Nephron progenitor cell (in vitro differentiated cells): Measurements from ENCODE around the gene RASIP1.
A peak's percentile ranks its signal among the peaks of the same experiment; 100 is the strongest.
"Not testable (repeated sequence)": the region's sequence is repeated elsewhere in the genome, so short reads cannot be mapped to it uniquely, and the experiment has no call there.

Experiments used
- DNase-seq: peaks from one replicate; pipeline ENCODE4 v3.0.0; 2021
- H3K27ac Mint-ChIP-seq: 2 replicates; pipeline ENCODE4 v1.8.0; 2021; ENCODE audit warnings: mild to moderate bottlenecking, moderate library complexity, mixed read lengths
- H3K27me3 Mint-ChIP-seq: 2 replicates; pipeline ENCODE4 v1.8.0; 2021; ENCODE audit warnings: mild to moderate bottlenecking, low read depth, mixed read lengths; ENCODE audit not compliant: poor library complexity
- H3K36me3 Mint-ChIP-seq: 2 replicates; pipeline ENCODE4 v1.8.0; 2021; ENCODE audit warnings: low read depth, mixed read lengths
- H3K4me1 Mint-ChIP-seq: 2 replicates; pipeline ENCODE4 v1.8.0; 2021; ENCODE audit warnings: mixed read lengths
- H3K4me3 Mint-ChIP-seq: 2 replicates; pipeline ENCODE4 v1.8.0; 2021; ENCODE audit warnings: mild to moderate bottlenecking, moderate library complexity, mixed read lengths
- H3K9me3 Mint-ChIP-seq: 2 replicates; pipeline ENCODE4 v1.8.0; 2021; ENCODE audit warnings: mild to moderate bottlenecking, moderate library complexity, mixed read lengths
- CTCF ChIP-seq: fragments of 200-600 bp; sonication (generic); IDR thresholded peaks from 2 replicates; pipeline ENCODE4 v1.5.0; 2021; ENCODE audit warnings: antibody characterized with exemption

Gene RASIP1

DNA sequence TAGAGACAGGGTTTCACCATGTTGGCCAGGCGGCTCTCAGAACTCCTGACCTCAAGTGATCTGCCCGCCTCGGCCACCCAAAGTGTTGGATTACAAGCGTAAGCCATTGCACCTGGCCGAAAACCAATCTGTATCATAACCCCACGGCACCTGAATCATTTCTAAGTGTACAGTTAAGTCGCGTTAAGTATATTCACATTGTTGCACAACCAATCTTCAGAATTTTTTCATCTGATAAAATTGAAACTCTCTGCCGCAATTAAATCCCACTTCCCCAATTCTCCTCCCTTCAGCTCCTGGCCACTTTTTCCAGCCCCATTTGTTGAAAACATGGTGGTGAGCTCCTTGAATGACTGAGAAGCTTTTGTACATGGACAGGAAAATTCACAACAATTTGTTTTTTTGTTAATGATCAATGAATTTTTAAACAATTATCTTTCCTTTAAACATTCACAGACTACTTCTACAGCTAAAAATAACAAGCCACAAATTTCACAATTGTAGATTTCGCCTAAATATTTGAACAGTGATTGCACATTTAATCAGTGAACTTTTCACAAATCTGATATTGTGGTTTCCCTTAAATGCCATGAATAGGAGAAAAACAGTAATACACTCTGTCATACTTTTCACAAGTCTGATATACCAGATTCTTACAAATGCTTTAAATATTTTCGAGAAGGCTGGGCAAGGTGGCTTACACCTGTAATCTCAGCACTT, 28.7 kb upstream of the RASIP1 start:
- H3K27ac Mint-ChIP-seq, result no peak overlapping the region

GRCh38 chr19:48768171-48768753, 27.9 kb upstream of the RASIP1 start:
- H3K9me3 Mint-ChIP-seq, H3K4me3 Mint-ChIP-seq, H3K27ac Mint-ChIP-seq, H3K36me3 Mint-ChIP-seq, DNase-seq: not testable (repeated sequence)
- Mint-ChIP-seq H3K27me3 (peaks cover 24% of the 10 kb centered on the region), H3K4me1 (peaks cover 17% of the 10 kb centered on the region)

More for the DNA sequence above, 28.7 kb upstream of the RASIP1 start:
- H3K36me3 Mint-ChIP-seq, result no peaks in the 10 kb centered on the region
- H3K27me3 Mint-ChIP-seq, result peaks cover 22% of the 10 kb centered on the region
- TF ChIP-seq CTCF, result no peak
- no peak overlapping the region for H3K4me3 Mint-ChIP-seq
- DNase-seq, result no peak
- H3K9me3 Mint-ChIP-seq, result no peaks in the 10 kb centered on the region
- peaks cover 18% of the 10 kb centered on the region for H3K4me1 Mint-ChIP-seq

DNA sequence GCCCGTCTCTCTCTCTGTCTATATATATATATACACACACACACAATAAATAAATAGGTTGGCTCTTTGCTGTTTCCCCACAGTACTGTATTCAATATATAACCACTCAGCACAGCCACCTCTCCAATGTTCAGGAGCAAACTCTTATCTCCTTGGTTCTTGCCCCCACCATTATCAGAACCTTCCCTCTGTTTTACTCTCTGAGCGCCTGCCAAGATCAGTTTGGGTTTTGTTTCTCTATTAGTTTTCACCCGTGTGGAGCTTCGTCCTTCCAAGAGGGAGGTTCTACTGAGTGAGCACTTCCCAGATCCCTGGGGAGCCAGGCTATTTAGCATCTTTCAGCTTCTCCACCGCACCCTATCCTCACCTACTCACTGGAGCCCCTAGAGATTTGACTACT, 25.4 kb upstream of the RASIP1 start:
- peaks cover 46% of the 10 kb centered on the region for H3K27me3 Mint-ChIP-seq
- DNase-seq, H3K4me3 Mint-ChIP-seq, H3K36me3 Mint-ChIP-seq, H3K9me3 Mint-ChIP-seq: not testable (repeated sequence)
- H3K27ac Mint-ChIP-seq, result peak overlapping the region; percentile 21
- H3K4me1 Mint-ChIP-seq, result peaks cover 11% of the 10 kb centered on the region

- H3K4me1 Mint-ChIP-seq, result no peaks in the 10 kb centered on the region
- no peak for DNase-seq
- no peaks in the 10 kb centered on the region for H3K9me3 Mint-ChIP-seq
- H3K27me3 Mint-ChIP-seq, result peaks cover 38% of the 10 kb centered on the region
- no peak overlapping the region for H3K27ac Mint-ChIP-seq
- TF ChIP-seq CTCF, result no peak
- no peaks in the 10 kb centered on the region for H3K36me3 Mint-ChIP-seq
- H3K4me3 Mint-ChIP-seq, result no peak overlapping the region
These were observed 20.2 kb upstream of the RASIP1 start for GRCh38 chr19:48760504-48761205.

GRCh38 chr19:48757741-48758144, 17.3 kb upstream of the RASIP1 start:
- H3K27me3 Mint-ChIP-seq, result peaks cover 42% of the 10 kb centered on the region
- no peaks in the 10 kb centered on the region for H3K9me3 Mint-ChIP-seq
- H3K27ac Mint-ChIP-seq, result no peak overlapping the region
- no peak overlapping the region for H3K4me3 Mint-ChIP-seq
- peaks cover 20% of the 10 kb centered on the region for H3K4me1 Mint-ChIP-seq
- no peaks in the 10 kb centered on the region for H3K36me3 Mint-ChIP-seq
- DNase-seq, result no peak
- TF ChIP-seq CTCF, result no peak

GRCh38 chr19:48757089-48757675, 16.8 kb upstream of the RASIP1 start:
- H3K9me3 Mint-ChIP-seq, result no peaks in the 10 kb centered on the region
- peaks cover 22% of the 10 kb centered on the region for H3K4me1 Mint-ChIP-seq
- H3K36me3 Mint-ChIP-seq, result no peaks in the 10 kb centered on the region
- H3K27me3 Mint-ChIP-seq, result peaks cover 38% of the 10 kb centered on the region
- no peak for TF ChIP-seq CTCF
- DNase-seq, result no peak
- H3K27ac Mint-ChIP-seq, result no peak overlapping the region
- H3K4me3 Mint-ChIP-seq, result no peak overlapping the region
